Panc1 (cell line): ENCODE results near the gene RAD23A. TPM values are rescaled to one million over a fixed set of nuclear protein-coding genes. Genes with fewer than 3 reads are reported as not detected.
"Not testable (repeated sequence)": the region's sequence is repeated elsewhere in the genome, so short reads cannot be mapped to it uniquely, and the experiment has no call there.

Experiments used
- ATAC-seq: fragments of 200-7000 bp; cut with Tn5 transposase; 2 replicates; pipeline ENCODE4 v1.9.1; 2020; ENCODE audit warnings: mild to moderate bottlenecking, moderate library complexity
- BruUV-seq: library from RNA; stranded (reverse); fragments of 400-500 nt; replicated peaks from 2 replicates; lab custom pipeline; 2021; lab: Mats Ljungman, UMichigan
- CTCF ChIA-PET: fragments of 300-600 bp; sonication (Branson Sonifier 250); formaldehyde crosslinking; loops from one replicate; lab custom pipeline; 2022; ENCODE audit warnings: antibody characterized with exemption; lab: Charles Lee
- POLR2A ChIA-PET: fragments of 300-600 bp; sonication (Branson Sonifier 250); formaldehyde crosslinking; loops from one replicate; lab custom pipeline; 2022; ENCODE audit warnings: antibody characterized with exemption; lab: Charles Lee
- DNase-seq: peaks from one replicate; pipeline ENCODE4 v3.0.0-alpha.2; 2010; ENCODE audit warnings: low read depth, low spot score
- H3K27ac ChIP-seq: 2 replicates; pipeline ENCODE4 v1.5.1; 2011; ENCODE audit warnings: mild to moderate bottlenecking, low read length, inconsistent platforms
- H3K27me3 ChIP-seq: fragments of 200-500 bp; sonication (Bioruptor generic); 2 replicates; pipeline ENCODE4 v1.6.0; 2014; ENCODE audit warnings: low read length, inconsistent platforms; ENCODE audit not compliant: control insufficient read depth, insufficient read depth
- H3K36me3 ChIP-seq: fragments of 200-500 bp; sonication (Bioruptor generic); 2 replicates; pipeline ENCODE4 v1.5.1; 2014; ENCODE audit warnings: inconsistent platforms, mild to moderate bottlenecking, low read length, moderate library complexity; ENCODE audit not compliant: control insufficient read depth, insufficient read depth
- H3K4me1 ChIP-seq: 2 replicates; pipeline ENCODE4 v1.5.1; 2011; ENCODE audit warnings: inconsistent platforms, mild to moderate bottlenecking, low read length, moderate library complexity; ENCODE audit not compliant: control insufficient read depth, insufficient read depth
- H3K4me3 ChIP-seq, 2 experiments: 2 replicates each; pipeline ENCODE4 v1.5.1; 2011 to 2012; ENCODE audit warnings: low read depth in 2 of 2, low read length in 2 of 2, mild to moderate bottlenecking in 2 of 2, inconsistent platforms in 1 of 2, moderate library complexity in 1 of 2
- H3K9me3 ChIP-seq: fragments of 200-500 bp; sonication (Bioruptor generic); 2 replicates; pipeline ENCODE4 v1.5.1; 2014; ENCODE audit warnings: low read depth, mild to moderate bottlenecking, inconsistent platforms, low read length, moderate library complexity; ENCODE audit not compliant: control insufficient read depth, insufficient read depth
- CTCF ChIP-seq: fragments of 450-650 bp; IDR thresholded peaks from 2 replicates; pipeline ENCODE4 v1.5.1; 2017; ENCODE audit warnings: mild to moderate bottlenecking
- POLR2AphosphoS5 ChIP-seq: IDR thresholded peaks from 2 replicates; pipeline ENCODE4 v1.6.1; 2012; ENCODE audit warnings: mild to moderate bottlenecking, low read depth, low read length, moderate library complexity
- REST ChIP-seq, 2 experiments: IDR thresholded peaks; 2 replicates each; pipeline ENCODE4 v1.6.1; 2011 to 2012; ENCODE audit warnings: low read depth in 2 of 2, control low read depth in 1 of 2, low read length in 1 of 2, mild to moderate bottlenecking in 1 of 2, moderate library complexity in 1 of 2; ENCODE audit not compliant: insufficient read depth in 1 of 2
- SIN3A ChIP-seq: IDR thresholded peaks from 2 replicates; pipeline ENCODE4 v1.6.1; 2012; ENCODE audit warnings: low read depth, mild to moderate bottlenecking, low read length, moderate library complexity, borderline replicate concordance; ENCODE audit not compliant: insufficient read depth
- TCF7L2 ChIP-seq: IDR thresholded peaks from 2 replicates; pipeline ENCODE4 v1.6.1; 2011; ENCODE audit warnings: mild to moderate bottlenecking, low read depth, low read length, inconsistent platforms
- in situ Hi-C: cut with HindIII; loops from 2 replicates; pipeline ENCODE4 v1.10.0; 2016; ENCODE audit warnings: low sequenced_read_pairs, low pct_unique_long_range_greater_than_20kb
- intact Hi-C: fragments of 100-400 bp; cut with micrococcal nuclease; formaldehyde crosslinking; loops from one replicate; pipeline ENCODE4 v1.10.0; 2022; ENCODE audit not compliant: unreplicated experiment
- total RNA-seq: library from RNA; stranded (reverse); gene quantifications from one replicate; pipeline ENCODE4 v1.2.1, GENCODE V29; 2021; ENCODE audit not compliant: unreplicated experiment

The RAD23A gene
- total RNA-seq, 1 experiment from 2014 or later: 111 TPM

- ATAC-seq (no peak), DNase-seq (no peak)
- BruUV-seq: no TSS peak
- Histone ChIP-seq H3K4me3 (no peak overlapping the region), H3K27ac (no peak overlapping the region), H3K27me3 (no peaks in the 10 kb centered on the region), H3K9me3 (no peaks in the 10 kb centered on the region), H3K4me1 (no peaks in the 10 kb centered on the region), H3K36me3 (no peaks in the 10 kb centered on the region)
- CTCF ChIA-PET: no interaction called here
- TF ChIP-seq REST (IDR thresholded peaks at IDR 0.05; ENCODE audit: insufficient read depth in 1 of 2, low read depth in 2 of 2, low read length in 1 of 2) (no peak), TCF7L2 (no peak), CTCF (no peak), POLR2AphosphoS5 (no peak), SIN3A (no peak)
- in situ Hi-C loops (no loop called here), intact Hi-C loops (loop anchor here (5.0 kb wide), 2 partner anchors 117 to 287 kb away; no protein-coding TSS in a partner anchor)
- POLR2A ChIA-PET: no interaction called here
Observed at GRCh38 chr19:12975221-12975741, 29.6 kb downstream of the RAD23A start.

- DNase-seq, in situ Hi-C loops, POLR2A ChIA-PET, ATAC-seq, H3K36me3 ChIP-seq, H3K9me3 ChIP-seq, BruUV-seq, H3K4me1 ChIP-seq, H3K27ac ChIP-seq, H3K4me3 ChIP-seq, H3K27me3 ChIP-seq: not testable (repeated sequence)
- CTCF ChIA-PET: interaction anchor here (1.9 kb wide), 1 partner anchor 10 kb away, joined by 24 read pairs; no protein-coding TSS in a partner anchor
- intact Hi-C loops: loop anchor here (5.0 kb wide), 2 partner anchors 116 to 286 kb away; no protein-coding TSS in a partner anchor
Observed at GRCh38 chr19:12976109-12976508, 30.4 kb downstream of the RAD23A start.

- peaks cover 7% of the 10 kb centered on the region for H3K4me1 ChIP-seq
- in situ Hi-C loops (no loop called here), intact Hi-C loops (loop anchor here (5.0 to 10.0 kb wide), 3 partner anchors 55 to 282 kb away; no protein-coding TSS in a partner anchor)
- H3K27ac ChIP-seq: no peak overlapping the region
- ATAC-seq (no peak), DNase-seq (no peak)
- no peaks in the 10 kb centered on the region for H3K27me3 ChIP-seq
- POLR2A ChIA-PET: interaction anchor here (0.5 kb wide), 1 partner anchor 274 kb away, joined by 5 read pairs; no protein-coding TSS in a partner anchor
- CTCF ChIA-PET: no interaction called here
- H3K36me3 ChIP-seq: no peaks in the 10 kb centered on the region
- no TSS peak for BruUV-seq
- H3K9me3 ChIP-seq: no peaks in the 10 kb centered on the region
- TF ChIP-seq SIN3A (no peak), REST (IDR thresholded peaks at IDR 0.05; ENCODE audit: insufficient read depth in 1 of 2, low read depth in 2 of 2, low read length in 1 of 2) (no peak), CTCF (no peak), POLR2AphosphoS5 (no peak), TCF7L2 (no peak)
- H3K4me3 ChIP-seq: no peak overlapping the region
Observed at GRCh38 chr19:12979974-12980373, 34.3 kb downstream of the RAD23A start.
